Stimulated activated CD8-positive, alpha-beta memory T cell treated with anti-CD3 and anti-CD28 coated beads, Interleukin-7, amount 100 ng/mL, for 4 hours (primary cell): ENCODE data around the gene RPS6KC1.
"Not testable (repeated sequence)": the region's sequence is repeated elsewhere in the genome, so short reads cannot be mapped to it uniquely, and the experiment has no call there.

Experiments
- DNase-seq, 2 donors: peaks; one replicate each; pipeline ENCODE4 v3.0.0-alpha.2; 2020; ENCODE audit warnings: low read depth in 2 of 2

RPS6KC1 gene, protein sequence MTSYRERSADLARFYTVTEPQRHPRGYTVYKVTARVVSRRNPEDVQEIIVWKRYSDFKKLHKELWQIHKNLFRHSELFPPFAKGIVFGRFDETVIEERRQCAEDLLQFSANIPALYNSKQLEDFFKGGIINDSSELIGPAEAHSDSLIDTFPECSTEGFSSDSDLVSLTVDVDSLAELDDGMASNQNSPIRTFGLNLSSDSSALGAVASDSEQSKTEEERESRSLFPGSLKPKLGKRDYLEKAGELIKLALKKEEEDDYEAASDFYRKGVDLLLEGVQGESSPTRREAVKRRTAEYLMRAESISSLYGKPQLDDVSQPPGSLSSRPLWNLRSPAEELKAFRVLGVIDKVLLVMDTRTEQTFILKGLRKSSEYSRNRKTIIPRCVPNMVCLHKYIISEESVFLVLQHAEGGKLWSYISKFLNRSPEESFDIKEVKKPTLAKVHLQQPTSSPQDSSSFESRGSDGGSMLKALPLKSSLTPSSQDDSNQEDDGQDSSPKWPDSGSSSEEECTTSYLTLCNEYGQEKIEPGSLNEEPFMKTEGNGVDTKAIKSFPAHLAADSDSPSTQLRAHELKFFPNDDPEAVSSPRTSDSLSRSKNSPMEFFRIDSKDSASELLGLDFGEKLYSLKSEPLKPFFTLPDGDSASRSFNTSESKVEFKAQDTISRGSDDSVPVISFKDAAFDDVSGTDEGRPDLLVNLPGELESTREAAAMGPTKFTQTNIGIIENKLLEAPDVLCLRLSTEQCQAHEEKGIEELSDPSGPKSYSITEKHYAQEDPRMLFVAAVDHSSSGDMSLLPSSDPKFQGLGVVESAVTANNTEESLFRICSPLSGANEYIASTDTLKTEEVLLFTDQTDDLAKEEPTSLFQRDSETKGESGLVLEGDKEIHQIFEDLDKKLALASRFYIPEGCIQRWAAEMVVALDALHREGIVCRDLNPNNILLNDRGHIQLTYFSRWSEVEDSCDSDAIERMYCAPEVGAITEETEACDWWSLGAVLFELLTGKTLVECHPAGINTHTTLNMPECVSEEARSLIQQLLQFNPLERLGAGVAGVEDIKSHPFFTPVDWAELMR

DNA sequence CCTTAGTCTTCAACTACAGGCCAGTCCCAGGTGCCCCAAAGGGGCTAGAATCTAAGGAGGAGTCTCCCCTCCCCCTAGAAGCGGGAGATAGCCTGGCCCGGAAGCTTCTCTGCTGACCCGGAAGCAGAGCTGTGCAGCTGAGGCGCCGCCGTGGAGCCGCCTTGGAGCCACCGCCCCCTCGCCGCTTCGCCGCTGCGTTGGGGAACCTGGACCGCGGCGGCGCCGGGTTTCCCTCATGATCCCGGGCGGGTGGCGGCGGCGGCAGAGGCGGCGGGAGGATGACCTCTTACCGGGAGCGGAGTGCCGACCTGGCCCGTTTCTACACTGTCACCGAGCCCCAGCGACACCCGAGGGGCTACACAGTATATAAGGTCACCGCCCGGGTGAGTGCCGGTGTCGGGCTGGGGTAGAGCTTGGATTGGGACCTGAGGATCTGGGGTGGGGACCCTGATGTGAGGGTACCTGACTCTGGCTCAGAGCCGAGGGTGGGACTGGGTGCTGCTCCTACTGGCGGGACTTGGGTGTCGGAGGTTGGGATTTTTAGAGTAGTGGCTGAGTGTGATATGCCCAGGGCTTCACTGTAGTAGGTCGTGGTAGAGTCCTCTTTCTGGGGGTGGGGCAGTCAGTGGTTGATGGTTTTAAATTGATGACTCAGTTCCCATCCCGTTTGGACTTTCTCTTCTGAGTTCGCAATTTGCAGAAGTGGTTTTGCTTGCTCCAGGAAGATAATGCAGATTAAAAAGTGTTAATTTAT, at the start of gene RPS6KC1:
RPS6KC1 (plus strand) TSS at position 115 of the 754 bp plus-strand sequence; CDS start at position 279, 164 bp downstream.
- peak; percentile 65 to 79 for DNase-seq

GRCh38 chr1:213003256-213003655, 47.8 kb upstream of the RPS6KC1 start:
- DNase-seq, result no peak

GRCh38 chr1:213008564-213008963, 42.5 kb upstream of the RPS6KC1 start:
- DNase-seq, result no peak

- no peak for DNase-seq
Observed at GRCh38 chr1:213014642-213015041, 36.4 kb upstream of the RPS6KC1 start.

- peak; percentile 95 for DNase-seq
Observed at GRCh38 chr1:213015099-213016050, 35.7 kb upstream of the RPS6KC1 start, which contains the start of gene ANGEL2. ANGEL2 (minus strand) TSS chr1:213015867; CDS start chr1:213015671, 196 bp downstream.

DNA sequence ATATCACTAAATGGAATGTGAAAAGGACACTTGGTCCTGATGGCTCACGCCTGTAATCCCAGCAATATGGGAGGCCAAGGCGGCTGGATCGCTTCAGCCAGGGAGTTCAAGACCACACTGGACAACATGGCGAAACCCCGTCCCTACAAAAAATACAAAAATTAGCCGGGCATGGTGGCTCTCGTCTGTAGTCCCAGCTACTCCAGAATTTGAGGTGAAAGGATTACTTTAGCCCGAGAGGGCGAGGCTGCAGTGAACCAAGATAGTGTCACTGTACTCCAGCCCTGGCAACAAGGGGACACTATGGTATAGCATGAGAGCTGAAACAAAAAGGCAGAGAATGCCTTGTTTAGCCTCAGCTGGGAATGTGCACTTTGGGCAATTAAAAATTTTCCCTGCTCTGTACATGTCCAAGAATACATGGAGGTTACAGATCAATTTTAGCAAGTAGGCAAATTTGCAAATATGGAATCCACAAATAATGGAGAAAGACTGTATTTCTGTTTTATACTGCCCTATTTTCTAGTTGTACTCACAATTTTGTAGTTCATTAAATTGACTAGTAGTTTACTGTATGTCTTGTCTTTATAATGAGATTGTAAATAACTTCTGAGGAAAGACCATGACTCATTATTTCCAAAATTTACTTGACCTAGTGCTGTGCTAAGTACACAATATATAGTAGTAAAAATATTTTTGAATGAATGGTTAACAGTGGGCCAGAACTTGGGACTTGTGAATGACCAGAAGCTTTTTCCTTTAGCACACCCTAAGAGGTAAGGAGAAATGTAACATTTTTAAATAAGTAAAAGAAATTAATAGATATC, 33.4 kb upstream of the RPS6KC1 start:
- DNase-seq, result no peak

- DNase-seq, result no peak
Observed at GRCh38 chr1:213019450-213019849, 31.6 kb upstream of the RPS6KC1 start.

- no peak for DNase-seq
Observed at GRCh38 chr1:213020016-213020415, 31.0 kb upstream of the RPS6KC1 start.

GRCh38 chr1:213027024-213027423, 24.0 kb upstream of the RPS6KC1 start:
- not testable (repeated sequence) for DNase-seq

GRCh38 chr1:213032651-213033050, 18.4 kb upstream of the RPS6KC1 start:
- no peak for DNase-seq

DNA sequence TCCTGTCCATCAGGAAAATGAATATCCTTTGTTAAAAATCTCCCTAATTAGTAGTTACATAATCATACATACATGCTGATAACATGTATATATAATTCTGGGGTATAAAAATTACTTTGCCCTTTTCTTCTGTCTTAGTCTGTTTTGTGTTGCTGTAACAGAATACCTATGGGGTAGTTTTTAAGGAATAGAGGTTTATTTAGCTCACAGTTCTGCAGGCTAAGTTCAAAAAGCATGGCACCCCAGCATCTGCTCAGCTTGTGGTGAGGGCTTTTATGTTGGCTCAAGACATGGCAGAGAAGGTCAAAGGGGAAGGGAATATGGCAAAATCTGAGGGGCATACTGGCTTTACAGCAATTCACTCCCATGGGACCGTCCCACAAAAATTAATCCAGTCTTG, 16.3 kb upstream of the RPS6KC1 start:
- no peak for DNase-seq

DNA sequence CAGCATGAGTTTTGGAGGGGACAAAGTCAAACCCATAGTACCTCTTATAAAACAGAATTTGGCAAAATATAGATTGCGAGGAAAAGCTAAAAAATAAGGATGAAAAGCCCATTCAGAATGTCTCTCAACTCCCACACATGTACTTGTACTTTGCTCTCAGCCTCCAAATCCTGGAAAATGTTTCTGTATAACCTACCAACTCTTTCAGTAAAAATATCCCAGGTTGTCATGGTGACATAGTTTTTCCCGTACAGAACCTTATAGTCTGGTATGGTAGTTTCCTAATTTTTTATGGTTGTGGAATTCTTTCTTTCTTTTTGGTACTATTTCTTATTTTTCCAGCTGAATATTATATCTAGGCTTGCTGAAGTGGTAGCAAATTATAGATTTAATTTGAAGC, 15.5 kb upstream of the RPS6KC1 start:
- DNase-seq, result no peak

- no peak for DNase-seq
Observed at GRCh38 chr1:213041443-213041842, 9.6 kb upstream of the RPS6KC1 start.

- not testable (repeated sequence) for DNase-seq
Observed at GRCh38 chr1:213045321-213046226, 5.5 kb upstream of the RPS6KC1 start.

DNA sequence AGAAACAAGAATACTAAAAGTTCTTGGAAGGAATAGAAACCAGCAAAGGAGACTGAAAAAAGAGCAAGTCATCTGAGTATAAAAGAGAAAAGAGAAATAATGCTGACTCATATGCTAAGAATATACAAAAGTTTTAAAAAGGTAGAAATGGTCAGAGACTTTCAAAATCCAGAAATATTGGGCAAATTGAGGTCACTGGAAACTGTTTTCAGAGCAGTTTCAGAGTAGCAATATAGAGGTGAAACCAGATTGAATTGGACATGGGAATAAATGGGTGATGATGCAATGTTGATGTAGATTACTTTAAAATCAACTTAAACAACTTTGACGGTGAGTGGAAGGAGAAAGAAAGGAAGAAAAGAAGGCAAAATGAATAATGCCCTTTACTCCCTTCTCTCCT, 1.8 kb upstream of the RPS6KC1 start:
- DNase-seq, result no peak

DNA sequence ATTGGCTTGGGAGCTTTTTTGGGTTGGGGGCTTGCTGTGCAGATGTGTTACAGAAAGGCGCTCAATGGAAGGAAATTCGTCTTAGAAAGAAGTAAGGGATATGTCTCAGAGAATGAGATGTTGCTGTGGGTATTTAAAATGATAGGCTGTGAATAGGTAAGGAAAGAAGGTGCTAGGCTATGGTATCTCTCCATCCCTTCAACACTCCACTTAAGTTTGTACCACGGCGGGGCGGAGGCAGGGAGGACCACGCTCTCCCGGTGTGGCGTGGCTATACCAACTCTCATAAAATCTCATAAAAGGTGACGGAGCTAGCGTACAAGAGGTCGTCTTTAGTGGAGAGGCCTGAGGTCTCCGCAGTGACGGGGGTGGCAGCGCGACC, 305 bp upstream of the RPS6KC1 start:
- DNase-seq, result no peak

GRCh38 chr1:213051881-213052202, 801 bp downstream of the RPS6KC1 start:
- DNase-seq, result no peak

- DNase-seq, result no peak
Observed at GRCh38 chr1:213053455-213053854, 2.4 kb downstream of the RPS6KC1 start.

DNA sequence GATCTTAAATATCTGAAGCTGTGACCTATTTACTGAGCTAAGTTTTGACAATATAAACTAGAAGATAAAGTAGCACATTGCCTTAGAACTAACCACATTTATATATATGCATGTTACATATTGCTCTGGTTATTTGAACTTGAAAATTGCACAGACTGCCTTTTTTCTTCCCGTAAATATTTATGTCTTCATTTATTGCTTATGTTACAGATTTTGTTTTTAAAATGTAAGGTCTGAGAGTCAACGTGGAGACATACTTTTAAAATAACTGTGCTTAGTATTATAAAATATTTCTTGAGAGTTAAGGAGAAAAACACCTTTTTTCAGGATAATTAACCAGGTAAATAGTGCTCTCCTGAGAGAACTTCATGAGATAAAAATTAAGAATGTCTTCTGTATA, 3.1 kb downstream of the RPS6KC1 start:
- DNase-seq, result no peak
